K562 (cell line): Measurements from ENCODE around the gene CDC42SE2. TPM values are rescaled to one million over a fixed set of nuclear protein-coding genes. Genes with fewer than 3 reads are reported as not detected.

Source experiments
- CAMTA2 ChIP-seq: fragments of 250-450 bp; sonication (Bioruptor Pico); conservative IDR thresholded peaks from 2 replicates; pipeline ENCODE4 v1.5.1; 2022
- FOXP1 ChIP-seq: sonication (generic); formaldehyde crosslinking; IDR thresholded peaks from 2 replicates; pipeline ENCODE4 v1.8.0; 2022; ENCODE audit warnings: mild to moderate bottlenecking, missing genetic modification reagents
- GATAD2A ChIP-seq: fragments of 450-650 bp; IDR thresholded peaks from 2 replicates; pipeline ENCODE4 v1.6.1; 2017
- MTA1 ChIP-seq: fragments of 450-650 bp; IDR thresholded peaks from 2 replicates; pipeline ENCODE4 v1.6.1; 2017; ENCODE audit warnings: borderline replicate concordance
- PHF21A ChIP-seq: fragments of 450-650 bp; IDR thresholded peaks from 2 replicates; pipeline ENCODE4 v1.6.1; 2017; ENCODE audit warnings: low read depth, borderline replicate concordance
- RBM34 ChIP-seq: fragments of 200-400 bp; formaldehyde crosslinking; IDR thresholded peaks from 2 replicates; pipeline ENCODE4 v1.6.1; 2018; ENCODE audit warnings: low read length, borderline replicate concordance; ENCODE audit not compliant: insufficient read depth
- SRSF3 ChIP-seq: fragments of 200-400 bp; formaldehyde crosslinking; IDR thresholded peaks from 2 replicates; pipeline ENCODE4 v1.6.1; 2016; ENCODE audit warnings: mild to moderate bottlenecking, low read length, moderate library complexity; ENCODE audit not compliant: insufficient read depth
- TBL1XR1 ChIP-seq, 2 experiments: IDR thresholded peaks; 2 replicates each; pipeline ENCODE4 v1.6.1; 2012; ENCODE audit warnings: improper control_type of control experiment in 2 of 2, low read length in 2 of 2, mild to moderate bottlenecking in 1 of 2
- TEAD2 ChIP-seq: fragments of 450-650 bp; IDR thresholded peaks from 2 replicates; pipeline ENCODE4 v1.6.1; 2016; ENCODE audit warnings: missing genetic modification characterization, control low read depth, missing compliant biosample characterization
- TOE1 ChIP-seq, 2 experiments: fragments of 450-650 bp in 1 of 2; sonication (generic) in 1 of 2; formaldehyde crosslinking in 1 of 2; IDR thresholded peaks; 2 replicates each; pipeline versions ENCODE4 v1.7.1 to v1.8.0; 2016 to 2022; ENCODE audit warnings: borderline replicate concordance in 2 of 2, mild to moderate bottlenecking in 2 of 2, antibody characterized with exemption in 1 of 2, inconsistent platforms in 1 of 2, low read depth in 1 of 2, missing genetic modification reagents in 1 of 2, moderate library complexity in 1 of 2
- XRCC5 ChIP-seq: fragments of 200-400 bp; formaldehyde crosslinking; IDR thresholded peaks from 2 replicates; pipeline ENCODE4 v1.6.1; 2017; ENCODE audit warnings: low read depth, mild to moderate bottlenecking, low read length
- ZKSCAN3 ChIP-seq: fragments of 250-450 bp; sonication (Bioruptor Pico); IDR thresholded peaks from 2 replicates; pipeline ENCODE4 v1.4.0; 2020
- ZNF431 ChIP-seq: sonication (generic); formaldehyde crosslinking; IDR thresholded peaks from 2 replicates; pipeline ENCODE4 v1.8.0; 2022; ENCODE audit warnings: mild to moderate bottlenecking, missing genetic modification reagents
- ZNF76 ChIP-seq: fragments of 250-450 bp; sonication (Bioruptor Pico); IDR thresholded peaks from 2 replicates; pipeline ENCODE4 v1.4.0; 2020; ENCODE audit warnings: mild to moderate bottlenecking, moderate library complexity, borderline replicate concordance
- ZNF785 ChIP-seq: fragments of 250-450 bp; sonication (Bioruptor Pico); IDR thresholded peaks from 2 replicates; pipeline ENCODE4 v1.4.0; 2020; ENCODE audit warnings: mild to moderate bottlenecking
- polyA plus RNA-seq, 8 experiments: library from polyadenylated mRNA; depleted of rRNA in 4 of 8; stranded (reverse) in 5 of 8; unstranded in 3 of 8; fragments of >200 nt; fragmentation: Nextera tagmentation in 2 of 8; fragmentation: Illumina TruSeq in 1 of 8; extraction: Ambion mirVana in 2 of 8; extraction: Trizol in 1 of 8; gene quantifications; 2 replicates each; pipeline versions ENCODE4 v1.2.1 to v1.2.3, GENCODE V29; 2011 to 2014; ENCODE audit warnings: inconsistent platforms in 1 of 8, missing spikeins in 1 of 8
- total RNA-seq, 7 experiments: library from RNA; depleted of rRNA in 6 of 7; stranded (reverse); fragments of >200 nt in 6 of 7; fragmentation: Illumina TruSeq in 2 of 7; extraction: Trizol in 2 of 7; gene quantifications; 2 replicates each; pipeline versions ENCODE4 v1.2.1 to v1.2.3, GENCODE V29; 2011 to 2021; ENCODE audit warnings: low replicate concordance in 1 of 7
- TF ChIP-seq, protein P1 (sequence below), 2 experiments: fragments of 450-650 bp in 1 of 2; IDR thresholded peaks; 2 replicates each; pipeline ENCODE4 v1.6.1; 2011 to 2017; ENCODE audit warnings: low read depth in 2 of 2, antibody characterized with exemption in 1 of 2, borderline replicate concordance in 1 of 2, low read length in 1 of 2, mild to moderate bottlenecking in 1 of 2, mixed read lengths in 1 of 2; ENCODE audit not compliant: control insufficient read depth in 1 of 2
- TF ChIP-seq, protein P2 (sequence below), 2 experiments: IDR thresholded peaks; 2 replicates each; pipeline ENCODE4 v1.6.1; 2012; ENCODE audit warnings: improper control_type of control experiment in 2 of 2, low read depth in 2 of 2, low read length in 2 of 2, borderline replicate concordance in 1 of 2
- TF ChIP-seq, protein P3 (sequence below): sonication (generic); IDR thresholded peaks from 2 replicates; pipeline ENCODE4 v1.6.1; 2016
- TF ChIP-seq, protein P4 (sequence below): fragments of 450-650 bp; formaldehyde crosslinking; IDR thresholded peaks from 2 replicates; pipeline ENCODE4 v1.4.0; 2020; ENCODE audit warnings: mild to moderate bottlenecking, moderate library complexity

The CDC42SE2 gene
- total and polyA plus RNA-seq, 9 of the 15 experiments (the other 6 are each of a cell fraction or from before 2014, with no cell fraction given) = 24.8 to 44.3 (median 32.7) TPM

DNA sequence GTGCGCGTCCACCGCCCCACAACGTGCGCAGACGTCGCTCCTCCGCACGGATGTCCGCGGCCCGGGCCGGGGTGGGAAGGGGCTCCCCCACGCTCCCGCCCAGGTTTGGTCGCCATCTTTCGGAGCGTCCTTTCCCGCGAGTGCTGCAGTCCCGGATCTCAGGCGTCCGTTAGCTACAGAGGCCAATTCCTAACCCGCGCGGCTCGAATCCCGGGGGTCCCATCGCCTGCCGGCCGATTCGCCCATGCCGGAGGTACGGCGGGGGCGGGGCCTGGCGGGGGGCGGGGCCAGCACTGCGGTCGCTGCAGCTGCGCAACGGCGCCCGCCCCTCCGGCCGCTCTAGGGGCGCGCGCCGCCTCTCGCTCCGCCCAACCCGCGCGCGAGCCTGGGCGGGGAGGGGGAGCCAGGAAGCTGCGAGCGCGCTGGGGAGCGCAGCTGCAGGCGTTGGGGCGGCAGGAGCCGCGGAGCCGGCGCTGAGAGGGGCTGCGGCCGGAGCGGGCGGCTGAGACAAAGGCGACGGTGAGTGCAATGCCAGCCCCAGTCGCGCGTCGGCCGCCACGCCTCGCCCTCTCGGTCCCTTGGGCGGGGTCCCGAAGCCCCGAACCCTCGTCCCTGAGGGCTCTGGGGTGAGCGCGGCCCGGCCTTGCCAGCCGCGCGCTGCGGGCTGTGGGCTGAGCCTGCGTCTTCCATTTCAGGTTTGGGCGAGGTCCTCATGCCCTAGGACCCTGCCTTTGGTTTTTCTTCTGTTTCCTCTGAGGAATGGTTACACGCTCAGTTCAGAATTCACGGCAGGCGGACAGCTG is at the start of gene CDC42SE2 (continued):
- TF ChIP-seq ZNF431 (CRISPR knock-in tag) = 0 out of 2 replicates have a peak, but pooled peaks have one; percentile 33
- TF ChIP-seq ZKSCAN3 (CRISPR knock-in tag) = no peak
- TF ChIP-seq TOE1 (IDR thresholded peaks at IDR 0.05; ENCODE audit: borderline replicate concordance) = no peak
- TF ChIP-seq TOE1 (CRISPR knock-in tag; IDR thresholded peaks at IDR 0.05; ENCODE audit: borderline replicate concordance, low read depth) = no peak
- no peak for TF ChIP-seq RBM34
- TF ChIP-seq, protein P1, sequence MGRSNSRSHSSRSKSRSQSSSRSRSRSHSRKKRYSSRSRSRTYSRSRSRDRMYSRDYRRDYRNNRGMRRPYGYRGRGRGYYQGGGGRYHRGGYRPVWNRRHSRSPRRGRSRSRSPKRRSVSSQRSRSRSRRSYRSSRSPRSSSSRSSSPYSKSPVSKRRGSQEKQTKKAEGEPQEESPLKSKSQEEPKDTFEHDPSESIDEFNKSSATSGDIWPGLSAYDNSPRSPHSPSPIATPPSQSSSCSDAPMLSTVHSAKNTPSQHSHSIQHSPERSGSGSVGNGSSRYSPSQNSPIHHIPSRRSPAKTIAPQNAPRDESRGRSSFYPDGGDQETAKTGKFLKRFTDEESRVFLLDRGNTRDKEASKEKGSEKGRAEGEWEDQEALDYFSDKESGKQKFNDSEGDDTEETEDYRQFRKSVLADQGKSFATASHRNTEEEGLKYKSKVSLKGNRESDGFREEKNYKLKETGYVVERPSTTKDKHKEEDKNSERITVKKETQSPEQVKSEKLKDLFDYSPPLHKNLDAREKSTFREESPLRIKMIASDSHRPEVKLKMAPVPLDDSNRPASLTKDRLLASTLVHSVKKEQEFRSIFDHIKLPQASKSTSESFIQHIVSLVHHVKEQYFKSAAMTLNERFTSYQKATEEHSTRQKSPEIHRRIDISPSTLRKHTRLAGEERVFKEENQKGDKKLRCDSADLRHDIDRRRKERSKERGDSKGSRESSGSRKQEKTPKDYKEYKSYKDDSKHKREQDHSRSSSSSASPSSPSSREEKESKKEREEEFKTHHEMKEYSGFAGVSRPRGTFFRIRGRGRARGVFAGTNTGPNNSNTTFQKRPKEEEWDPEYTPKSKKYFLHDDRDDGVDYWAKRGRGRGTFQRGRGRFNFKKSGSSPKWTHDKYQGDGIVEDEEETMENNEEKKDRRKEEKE (IDR thresholded peaks at IDR 0.05; ENCODE audit: borderline replicate concordance in 1 of 2, control insufficient read depth in 1 of 2, low read depth in 2 of 2, low read length in 1 of 2) = no peak
- TF ChIP-seq XRCC5 = no peak
- no peak for TF ChIP-seq ZNF76 (CRISPR knock-in tag)
- TF ChIP-seq PHF21A = no peak
- TF ChIP-seq ZNF785 (CRISPR knock-in tag) = no peak
- TF ChIP-seq, protein P2, sequence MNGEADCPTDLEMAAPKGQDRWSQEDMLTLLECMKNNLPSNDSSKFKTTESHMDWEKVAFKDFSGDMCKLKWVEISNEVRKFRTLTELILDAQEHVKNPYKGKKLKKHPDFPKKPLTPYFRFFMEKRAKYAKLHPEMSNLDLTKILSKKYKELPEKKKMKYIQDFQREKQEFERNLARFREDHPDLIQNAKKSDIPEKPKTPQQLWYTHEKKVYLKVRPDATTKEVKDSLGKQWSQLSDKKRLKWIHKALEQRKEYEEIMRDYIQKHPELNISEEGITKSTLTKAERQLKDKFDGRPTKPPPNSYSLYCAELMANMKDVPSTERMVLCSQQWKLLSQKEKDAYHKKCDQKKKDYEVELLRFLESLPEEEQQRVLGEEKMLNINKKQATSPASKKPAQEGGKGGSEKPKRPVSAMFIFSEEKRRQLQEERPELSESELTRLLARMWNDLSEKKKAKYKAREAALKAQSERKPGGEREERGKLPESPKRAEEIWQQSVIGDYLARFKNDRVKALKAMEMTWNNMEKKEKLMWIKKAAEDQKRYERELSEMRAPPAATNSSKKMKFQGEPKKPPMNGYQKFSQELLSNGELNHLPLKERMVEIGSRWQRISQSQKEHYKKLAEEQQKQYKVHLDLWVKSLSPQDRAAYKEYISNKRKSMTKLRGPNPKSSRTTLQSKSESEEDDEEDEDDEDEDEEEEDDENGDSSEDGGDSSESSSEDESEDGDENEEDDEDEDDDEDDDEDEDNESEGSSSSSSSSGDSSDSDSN (IDR thresholded peaks at IDR 0.05; ENCODE audit: borderline replicate concordance in 1 of 2, low read depth in 2 of 2, low read length in 2 of 2) = peak in 1 of 2 experiments; percentile 91; a peak in 2 of 4 replicates
- no peak for TF ChIP-seq TEAD2
- no peak for TF ChIP-seq TBL1XR1 (IDR thresholded peaks at IDR 0.05; ENCODE audit: low read length in 2 of 2)
- no peak for TF ChIP-seq MTA1
- TF ChIP-seq, protein P3, sequence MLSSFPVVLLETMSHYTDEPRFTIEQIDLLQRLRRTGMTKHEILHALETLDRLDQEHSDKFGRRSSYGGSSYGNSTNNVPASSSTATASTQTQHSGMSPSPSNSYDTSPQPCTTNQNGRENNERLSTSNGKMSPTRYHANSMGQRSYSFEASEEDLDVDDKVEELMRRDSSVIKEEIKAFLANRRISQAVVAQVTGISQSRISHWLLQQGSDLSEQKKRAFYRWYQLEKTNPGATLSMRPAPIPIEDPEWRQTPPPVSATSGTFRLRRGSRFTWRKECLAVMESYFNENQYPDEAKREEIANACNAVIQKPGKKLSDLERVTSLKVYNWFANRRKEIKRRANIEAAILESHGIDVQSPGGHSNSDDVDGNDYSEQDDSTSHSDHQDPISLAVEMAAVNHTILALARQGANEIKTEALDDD = no peak
- no peak for TF ChIP-seq SRSF3
- TF ChIP-seq GATAD2A = peak; percentile 52; the same call in 1 of the 2 replicates
- TF ChIP-seq, protein P4, sequence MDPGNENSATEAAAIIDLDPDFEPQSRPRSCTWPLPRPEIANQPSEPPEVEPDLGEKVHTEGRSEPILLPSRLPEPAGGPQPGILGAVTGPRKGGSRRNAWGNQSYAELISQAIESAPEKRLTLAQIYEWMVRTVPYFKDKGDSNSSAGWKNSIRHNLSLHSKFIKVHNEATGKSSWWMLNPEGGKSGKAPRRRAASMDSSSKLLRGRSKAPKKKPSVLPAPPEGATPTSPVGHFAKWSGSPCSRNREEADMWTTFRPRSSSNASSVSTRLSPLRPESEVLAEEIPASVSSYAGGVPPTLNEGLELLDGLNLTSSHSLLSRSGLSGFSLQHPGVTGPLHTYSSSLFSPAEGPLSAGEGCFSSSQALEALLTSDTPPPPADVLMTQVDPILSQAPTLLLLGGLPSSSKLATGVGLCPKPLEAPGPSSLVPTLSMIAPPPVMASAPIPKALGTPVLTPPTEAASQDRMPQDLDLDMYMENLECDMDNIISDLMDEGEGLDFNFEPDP = no peak
- peak; percentile 55; the same call in 1 of the 2 replicates for TF ChIP-seq CAMTA2 (CRISPR knock-in tag)
- TF ChIP-seq FOXP1 (CRISPR knock-in tag) = no peak
